NCI-H2196 treated with DMSO at 0.1 percent for 48 hours (cell line): ENCODE measurements around the gene USF1.
"Not testable (repeated sequence)": the region's sequence is repeated elsewhere in the genome, so short reads cannot be mapped to it uniquely, and the experiment has no call there.

Experiments used
- DNase-seq: peaks from one replicate; lab custom pipeline; 2025; ENCODE audit not compliant: unreplicated experiment; lab: John Stamatoyannopoulos, UW

Gene USF1

DNA sequence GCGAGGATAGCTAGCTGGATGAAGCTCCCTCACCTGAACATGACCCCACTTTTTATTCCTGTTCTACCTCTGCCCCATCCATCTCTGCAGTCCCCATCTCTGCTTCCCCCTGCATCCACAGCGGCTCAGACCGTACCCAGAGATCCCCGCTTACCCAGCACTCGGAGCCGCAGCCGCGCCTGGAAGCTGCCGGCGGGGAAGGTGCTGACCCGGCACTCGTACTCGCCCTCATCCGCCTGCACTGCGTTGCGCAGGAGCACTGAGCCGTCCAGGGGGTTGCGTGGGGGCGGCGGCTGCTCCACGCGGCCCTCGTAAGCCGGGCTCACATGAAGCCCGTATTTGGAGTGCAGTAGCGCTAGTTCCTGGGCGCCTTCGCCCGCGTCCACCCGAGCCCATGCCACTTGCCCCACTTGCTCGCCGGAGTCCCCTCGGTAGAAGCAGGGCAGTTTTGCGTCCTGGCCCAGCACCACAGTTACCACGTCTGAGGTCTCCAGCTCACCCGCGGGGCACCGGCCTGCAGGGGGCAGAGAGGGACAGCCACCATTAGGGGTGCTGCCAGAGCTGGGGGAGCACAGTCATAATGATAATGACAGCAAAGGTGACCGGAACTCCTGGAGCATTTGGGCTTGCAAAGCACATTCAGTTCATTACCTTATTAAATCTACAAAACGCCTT, 33.8 kb upstream of the USF1 start:
- DNase-seq = no peak

DNA sequence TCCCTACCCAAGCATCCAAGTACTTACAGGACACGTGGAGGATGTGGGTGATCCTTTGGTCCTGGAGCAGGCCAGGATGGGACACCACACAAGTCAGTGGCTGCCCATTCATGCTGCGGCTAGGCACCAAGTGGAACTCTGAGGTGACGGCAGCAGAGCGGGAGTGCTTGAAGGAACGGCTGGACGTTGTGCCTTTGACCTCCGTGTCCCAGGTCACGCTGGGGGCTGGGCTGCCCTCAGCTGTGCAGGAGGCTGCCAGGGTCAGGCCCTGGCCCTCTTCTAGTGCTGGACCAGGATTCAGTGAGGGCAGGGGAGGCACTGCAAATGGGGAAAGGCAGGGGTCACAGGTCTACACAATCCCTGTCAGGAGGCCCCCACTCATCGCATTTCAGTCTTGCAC, 31.6 kb upstream of the USF1 start:
- DNase-seq = no peak

DNA sequence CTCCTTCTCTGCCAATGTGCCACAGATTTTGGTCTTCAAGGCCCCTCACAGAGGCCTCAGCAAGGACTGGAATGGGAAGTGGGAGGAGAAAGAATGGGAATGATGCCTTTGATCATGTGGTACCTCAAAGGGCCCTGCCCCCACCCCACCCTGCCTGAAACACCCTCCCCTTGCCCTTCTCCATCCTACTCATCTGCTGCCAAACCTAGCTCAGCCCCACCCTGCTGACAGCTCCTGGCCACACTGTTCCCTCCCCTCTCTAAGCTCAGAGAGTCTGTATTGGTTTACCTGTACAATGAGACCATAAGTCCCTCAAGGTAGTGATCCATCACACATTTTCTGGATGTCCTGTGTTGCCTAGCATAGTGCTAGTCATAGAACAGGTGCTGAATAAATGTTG, 30.6 kb upstream of the USF1 start:
- DNase-seq = no peak

DNA sequence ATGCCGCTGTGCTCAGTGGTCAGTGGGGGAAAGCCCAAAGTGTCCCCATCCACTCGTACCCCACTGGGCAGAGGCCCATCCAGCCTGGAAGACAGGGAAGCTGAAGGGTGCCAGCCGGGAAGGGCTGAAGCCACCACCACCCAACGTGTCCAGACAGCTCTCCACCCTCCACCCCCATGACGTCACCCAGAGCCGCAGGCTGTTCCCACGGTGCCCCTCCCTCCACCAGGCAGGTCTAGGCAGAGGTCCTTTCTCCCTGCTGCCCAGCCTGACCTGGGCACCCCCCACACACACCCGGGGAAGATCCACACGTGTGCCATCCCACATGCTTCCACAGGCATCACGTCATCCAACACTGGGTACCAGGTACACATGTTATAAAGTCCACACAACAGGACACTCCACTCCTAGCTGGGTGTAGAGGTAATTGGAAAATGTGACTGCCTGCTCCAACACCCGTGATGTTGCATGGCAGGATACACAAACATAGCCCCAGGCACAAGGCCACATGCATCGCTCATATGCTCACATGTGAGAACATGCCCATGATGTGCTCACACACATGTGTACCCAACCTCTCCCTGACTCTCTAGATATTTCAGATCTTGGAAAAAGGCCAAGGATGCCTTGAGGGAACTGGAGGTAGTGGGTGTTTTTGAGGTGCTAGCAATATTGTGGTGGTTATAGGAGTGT, 29.0 kb upstream of the USF1 start:
- DNase-seq = no peak

DNA sequence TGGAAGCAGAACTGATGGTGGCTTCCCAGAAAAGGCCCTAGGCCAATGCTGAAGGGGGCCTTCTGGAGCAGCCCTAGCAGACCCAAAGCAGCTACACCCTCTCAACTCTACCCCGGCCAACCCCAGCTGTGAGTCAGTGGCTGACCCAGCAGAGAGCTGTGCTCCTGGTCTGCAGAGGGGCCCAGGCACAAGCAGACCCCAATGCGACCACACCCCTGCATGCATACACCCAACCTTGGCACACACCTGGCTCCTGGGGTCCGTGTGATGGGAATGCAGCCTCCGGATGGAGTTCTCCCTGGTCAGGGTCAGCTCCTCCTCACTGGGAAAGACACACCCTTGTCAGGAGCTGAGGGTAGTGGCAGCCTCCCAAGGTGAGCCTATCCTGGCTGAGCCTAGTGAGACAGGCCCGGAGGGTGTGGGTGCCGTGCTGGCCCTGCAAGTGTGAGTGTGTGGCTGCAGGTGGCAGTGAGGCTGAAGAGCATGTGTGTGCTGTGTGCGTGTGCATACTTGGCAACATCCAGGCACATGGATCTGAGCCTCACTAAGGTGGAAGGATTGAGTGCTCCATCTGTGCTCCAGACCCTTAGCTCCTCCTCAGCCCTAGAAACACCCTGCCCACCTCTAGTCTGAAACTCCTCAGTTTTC, 27.8 kb upstream of the USF1 start:
- DNase-seq = no peak

DNA sequence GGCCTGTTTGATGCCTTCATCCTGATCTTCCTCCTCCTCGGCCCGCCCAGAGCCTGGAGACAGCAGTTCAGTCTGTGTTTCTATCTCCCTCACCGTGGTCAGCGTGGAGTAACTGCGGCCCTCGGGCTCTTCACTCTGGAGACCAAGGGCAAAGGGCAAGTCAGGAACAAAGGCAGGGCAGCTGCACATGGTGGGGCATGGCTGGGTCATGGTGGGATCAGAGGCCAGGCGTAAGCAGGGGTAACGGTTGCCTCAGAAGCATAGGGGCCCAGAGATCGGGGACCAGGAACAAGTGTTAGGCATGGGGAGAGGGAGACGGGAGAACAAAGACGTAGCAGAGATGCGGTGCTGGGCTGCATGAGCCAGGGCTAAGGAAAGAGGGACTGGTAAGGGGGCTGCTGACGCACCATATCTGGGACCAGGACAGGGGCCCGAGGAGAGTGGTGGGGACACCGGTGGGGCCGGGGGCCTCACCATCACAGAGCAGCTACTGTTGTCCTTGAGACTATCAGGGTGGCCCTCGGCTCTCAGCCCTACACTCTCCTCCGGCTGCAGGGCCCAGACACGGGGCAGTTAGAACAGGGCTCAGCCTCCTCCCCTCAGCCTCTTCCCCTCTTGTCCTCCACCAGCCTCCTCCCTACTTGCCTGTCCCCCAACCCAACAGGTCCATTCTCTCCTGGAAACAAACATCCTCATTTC, 27.1 kb upstream of the USF1 start:
- no peak for DNase-seq

DNA sequence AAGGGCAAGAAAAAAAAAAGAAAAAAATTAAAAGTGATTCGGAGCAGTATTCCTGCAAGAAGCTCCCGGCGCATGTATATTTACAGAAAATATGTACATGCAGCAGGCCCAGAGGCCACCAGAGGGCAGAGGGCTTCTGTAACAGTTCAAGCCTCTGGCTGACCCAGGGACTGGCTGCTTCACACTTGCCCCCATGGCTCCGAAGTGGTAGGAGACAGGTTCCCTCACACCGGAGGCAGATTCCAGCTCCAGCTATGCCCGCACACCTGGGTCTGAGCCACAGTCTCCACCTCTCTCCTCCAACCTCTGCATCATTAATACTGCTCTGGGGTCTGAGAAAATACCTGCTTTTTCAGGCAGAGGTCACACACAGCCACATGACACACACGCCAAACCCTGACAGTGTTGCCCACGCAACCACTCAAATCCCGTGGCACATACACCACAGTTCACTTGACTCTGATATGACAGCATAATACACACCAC, 26.2 kb upstream of the USF1 start:
- DNase-seq = no peak

DNA sequence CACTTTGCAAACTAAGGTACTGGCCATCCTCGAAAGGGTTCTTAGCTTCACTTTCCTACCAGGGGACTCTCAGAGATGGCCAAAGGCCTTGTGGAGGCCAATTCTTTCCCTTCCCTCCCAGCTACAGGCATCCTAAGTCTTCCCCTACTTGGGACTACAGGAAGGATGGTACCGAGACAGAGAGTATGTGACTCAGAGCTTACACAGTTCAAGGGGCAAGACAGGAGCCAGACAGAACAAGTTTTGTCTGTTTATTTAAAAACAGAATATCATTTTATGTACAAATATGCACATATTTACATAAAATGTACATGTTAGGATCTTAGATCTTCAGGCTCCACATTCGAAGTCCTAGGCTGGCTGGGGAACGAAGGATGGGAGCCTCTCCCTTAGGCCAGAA, 25.0 kb upstream of the USF1 start:
- no peak for DNase-seq

DNA sequence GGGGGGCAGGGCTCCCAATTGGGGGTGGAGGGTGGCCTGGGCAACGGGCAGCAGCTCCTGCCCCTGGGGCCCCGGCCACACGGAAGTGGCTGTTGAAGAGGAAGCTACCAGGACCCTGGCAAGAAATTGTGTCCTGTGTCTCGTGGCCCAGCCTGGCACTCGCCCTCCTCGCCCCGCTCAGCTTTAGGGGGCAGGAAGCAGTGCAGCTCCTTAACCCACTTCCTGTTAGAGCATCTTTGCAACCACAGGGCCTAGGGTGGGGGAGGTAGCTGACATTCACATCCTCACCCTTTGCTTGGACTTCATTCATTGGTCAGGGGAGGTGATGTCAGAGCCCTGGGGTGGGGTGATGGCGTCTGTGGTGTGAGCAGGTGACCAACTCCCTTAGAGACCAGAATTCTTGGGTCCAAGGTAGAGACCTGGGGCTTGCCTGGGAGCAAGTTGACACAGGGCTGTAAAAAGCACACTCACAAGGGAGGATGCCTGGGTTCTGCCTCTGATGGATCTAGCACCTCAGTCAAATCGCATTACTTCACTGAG, 24.0 kb upstream of the USF1 start, which contains the start of gene ARHGAP30:
Gene ARHGAP30, minus strand, starts transcription at position 161 of the 540 bp plus-strand sequence. CDS start 267 bp downstream, outside the sequence.
- no peak for DNase-seq

DNA sequence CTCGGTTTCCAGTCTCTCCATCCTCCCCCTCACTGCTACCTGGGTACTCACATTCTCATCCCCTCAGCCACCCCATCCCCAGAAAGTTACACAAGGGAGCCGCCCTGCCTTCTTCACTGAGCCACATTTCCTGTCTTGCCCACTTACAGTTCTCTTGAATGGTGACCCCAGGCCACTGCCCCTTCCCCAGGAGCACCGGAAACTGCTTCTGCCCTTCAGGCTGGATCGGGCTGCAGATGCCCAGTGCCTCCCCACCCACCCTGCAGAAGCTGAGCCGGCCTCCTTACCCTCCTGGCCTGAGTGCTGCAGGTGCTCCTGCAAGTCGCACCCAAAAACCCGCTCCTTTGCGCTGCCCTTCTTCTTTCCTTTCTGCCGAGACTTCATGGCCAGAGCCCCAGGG, 23.5 kb upstream of the USF1 start:
- DNase-seq = no peak

DNA sequence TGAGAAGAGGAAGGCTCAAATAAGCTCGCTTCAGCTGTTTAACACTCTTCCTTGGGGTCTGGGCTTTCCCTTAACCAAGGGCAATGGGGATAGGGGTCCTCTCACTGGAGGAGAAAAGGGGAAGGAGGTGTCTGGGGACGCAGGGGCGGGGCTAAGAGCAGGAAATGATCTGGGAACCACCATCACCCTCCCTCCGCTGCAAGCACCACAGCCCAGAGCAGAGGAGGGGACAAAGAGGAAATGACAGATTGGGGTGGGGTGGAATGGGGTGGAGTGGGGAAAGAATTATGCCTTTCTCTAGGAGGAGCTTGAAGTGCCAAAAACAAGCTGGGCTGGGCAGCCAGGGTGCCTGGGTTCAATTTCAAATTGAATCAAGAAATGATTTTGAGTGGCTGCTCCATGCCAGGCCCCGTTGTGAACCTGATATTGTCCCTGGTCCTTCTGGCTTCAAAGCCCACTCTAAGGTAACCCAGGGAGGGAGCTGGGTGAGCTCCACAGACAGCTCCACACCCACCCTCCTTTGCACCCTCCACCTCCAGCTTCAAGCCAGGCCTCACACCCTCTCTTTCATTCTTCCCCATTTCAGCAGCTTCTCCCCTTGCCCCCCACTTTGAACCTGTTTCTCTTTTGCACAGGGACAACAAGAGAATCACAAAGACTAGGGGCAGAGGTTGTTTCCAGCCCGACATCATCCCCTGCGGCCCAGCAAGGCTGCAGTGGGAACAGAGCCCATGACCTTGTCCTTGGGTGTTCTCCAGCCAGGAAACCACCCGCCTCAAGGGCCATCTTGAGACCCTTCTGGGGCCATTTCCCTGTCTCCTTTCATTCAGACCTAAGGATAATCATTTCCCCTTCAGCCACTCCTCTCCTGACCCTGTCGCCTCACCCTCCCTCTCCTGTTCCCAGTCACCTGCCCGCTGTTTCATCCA, 22.8 kb upstream of the USF1 start:
- no peak for DNase-seq

DNA sequence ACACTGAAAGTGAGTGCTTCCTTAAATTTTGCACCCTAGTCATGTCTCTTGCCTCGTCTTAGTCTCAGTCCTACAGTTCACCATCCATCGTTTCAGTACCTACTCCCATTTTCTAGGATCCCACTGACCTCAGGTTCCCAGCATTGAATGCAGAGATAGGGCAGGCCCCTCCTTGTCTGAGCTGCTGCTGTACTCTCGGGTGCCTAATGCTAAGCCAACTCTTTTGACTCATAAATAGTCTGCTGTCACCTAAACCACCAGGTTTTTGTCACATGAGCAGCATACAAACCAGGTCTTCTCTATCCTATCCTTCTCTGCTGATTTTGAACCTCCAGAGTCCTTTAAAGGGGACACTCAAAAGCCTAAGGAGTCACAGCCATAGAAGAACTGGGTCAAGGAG, 20.9 kb upstream of the USF1 start:
- DNase-seq = no peak

DNA sequence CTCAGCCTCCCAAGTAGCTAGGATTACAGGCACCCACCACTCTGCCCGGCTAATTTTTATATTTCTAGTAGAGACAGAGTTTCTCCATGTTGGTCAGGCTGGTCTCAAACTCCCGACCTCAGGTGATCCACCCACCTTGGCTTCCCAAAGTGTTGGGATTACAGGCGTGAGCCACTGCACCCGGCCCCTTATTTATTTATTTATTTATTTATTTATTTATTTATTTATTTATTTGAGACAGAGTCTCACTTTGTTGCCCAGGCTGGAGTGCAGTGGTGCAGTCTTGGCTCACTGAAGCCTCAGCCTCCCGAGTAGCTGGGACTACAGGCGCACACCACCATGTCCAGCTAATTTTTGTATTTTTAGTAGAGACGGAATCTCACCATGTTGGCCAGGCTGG, 19.9 kb upstream of the USF1 start:
- DNase-seq = not testable (repeated sequence)

DNA sequence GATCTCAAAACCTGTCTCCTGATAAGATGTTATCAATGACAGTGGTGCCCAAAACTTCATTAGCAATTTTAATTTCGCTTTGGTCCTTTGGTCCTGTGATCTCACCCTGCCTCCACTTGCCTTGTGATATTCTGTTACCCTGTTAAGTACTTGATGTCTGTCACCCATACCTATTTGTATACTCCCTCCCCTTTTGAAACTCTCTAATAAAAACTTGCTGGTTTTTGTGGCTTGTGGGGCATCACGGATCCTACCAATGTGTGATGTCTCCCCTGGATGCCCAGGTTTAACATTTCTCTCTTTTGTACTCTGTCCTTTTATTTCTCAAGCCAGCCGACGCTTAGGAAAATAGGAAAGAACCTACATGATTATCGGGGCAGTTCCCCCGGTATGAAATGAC, 18.2 kb upstream of the USF1 start:
- DNase-seq = not testable (repeated sequence)

DNA sequence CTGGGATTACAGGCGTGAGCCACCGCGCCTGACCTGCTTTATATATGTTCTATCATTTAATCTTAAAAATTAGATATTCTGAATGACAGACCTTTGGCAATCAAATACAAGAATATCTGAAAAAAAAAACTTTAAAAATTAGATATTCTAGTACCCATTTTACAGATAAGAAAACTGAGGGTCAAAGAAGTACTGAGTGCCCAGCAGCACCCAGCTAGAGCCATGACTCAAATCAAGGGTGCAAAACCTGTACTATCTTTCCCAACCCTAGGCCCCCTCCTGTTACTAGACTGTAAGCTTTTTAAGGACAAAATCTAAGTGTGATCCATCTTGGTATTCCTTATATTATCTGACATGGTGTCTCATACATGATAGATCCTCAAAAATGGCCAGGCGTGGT, 15.6 kb upstream of the USF1 start:
- no peak for DNase-seq

DNA sequence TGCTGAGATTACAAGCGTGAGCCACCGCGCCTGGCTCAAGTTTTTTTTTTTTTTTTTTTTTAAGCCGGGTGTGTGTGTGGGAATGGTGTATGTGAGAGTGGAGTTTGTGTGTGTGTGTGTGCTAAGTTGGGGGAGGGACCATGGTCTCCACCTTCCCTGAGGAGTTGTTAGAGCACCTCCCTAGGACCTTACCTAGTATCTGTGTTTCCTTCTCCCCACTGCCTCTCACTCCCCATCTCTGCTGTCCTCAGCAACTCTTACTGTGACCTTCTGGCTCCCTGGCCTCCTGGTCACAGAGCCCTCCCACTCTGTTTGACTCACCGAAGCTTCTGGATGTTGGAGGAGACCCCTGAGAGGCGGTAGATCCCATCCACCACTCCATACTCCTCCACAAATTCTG, 13.5 kb upstream of the USF1 start:
- no peak for DNase-seq

DNA sequence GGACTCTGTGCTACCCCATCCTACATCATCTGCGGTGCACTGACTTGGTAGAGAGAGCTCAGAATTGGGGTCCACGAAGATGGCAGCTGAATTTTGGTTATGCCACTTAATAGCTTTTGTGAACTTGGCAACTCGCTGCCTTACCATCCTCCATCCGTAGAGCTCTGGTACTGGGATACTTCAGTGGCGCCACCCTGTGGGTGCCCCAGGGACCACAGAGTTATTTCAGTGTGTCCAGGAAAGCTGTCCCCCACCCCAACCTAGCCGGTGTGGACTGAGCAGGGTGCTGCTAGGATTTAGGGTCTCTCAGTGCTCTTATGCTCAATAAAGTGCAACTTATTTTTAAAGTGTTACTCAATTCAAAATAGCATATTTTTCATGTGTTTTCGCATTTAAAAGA, 9.0 kb upstream of the USF1 start:
- DNase-seq = no peak

DNA sequence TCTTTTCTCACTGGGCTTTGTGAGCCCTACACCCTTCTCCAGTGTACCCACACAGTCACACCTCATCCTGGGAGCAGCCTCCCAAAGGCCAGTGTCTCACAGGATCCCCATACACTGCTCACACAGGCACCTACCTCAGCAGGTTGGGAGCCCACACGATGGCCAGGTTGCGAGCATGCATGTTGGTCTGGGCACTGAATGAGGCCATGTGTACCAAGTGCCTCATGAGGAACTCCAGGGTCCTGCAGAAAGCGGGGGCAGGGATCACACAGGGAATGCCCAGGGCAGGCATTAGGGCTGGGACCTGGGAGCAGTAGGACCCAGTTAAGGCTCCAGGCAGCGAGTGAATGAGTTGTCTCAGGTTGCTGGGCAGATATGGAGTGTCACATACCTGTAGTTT, 8.5 kb upstream of the USF1 start:
- no peak for DNase-seq

DNA sequence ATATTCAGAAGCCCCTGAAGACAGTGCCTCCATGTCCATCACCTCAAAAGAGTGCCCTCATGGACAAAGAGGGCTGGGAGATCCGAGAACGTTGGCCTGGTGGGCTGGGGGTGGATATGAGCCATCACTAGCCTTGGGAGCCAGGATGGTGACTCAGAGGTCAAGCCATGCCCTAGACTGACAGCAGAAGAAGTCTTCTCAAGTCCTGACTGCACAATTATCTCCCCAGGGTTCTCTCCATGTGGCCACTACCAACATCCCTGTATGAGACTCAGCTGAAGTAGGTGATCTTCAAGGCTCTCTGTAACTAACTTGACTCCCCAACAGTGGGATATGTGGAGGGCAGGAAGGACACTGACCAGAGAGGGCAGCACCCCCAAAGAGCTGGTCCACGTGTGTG, 7.1 kb upstream of the USF1 start:
- DNase-seq = no peak

DNA sequence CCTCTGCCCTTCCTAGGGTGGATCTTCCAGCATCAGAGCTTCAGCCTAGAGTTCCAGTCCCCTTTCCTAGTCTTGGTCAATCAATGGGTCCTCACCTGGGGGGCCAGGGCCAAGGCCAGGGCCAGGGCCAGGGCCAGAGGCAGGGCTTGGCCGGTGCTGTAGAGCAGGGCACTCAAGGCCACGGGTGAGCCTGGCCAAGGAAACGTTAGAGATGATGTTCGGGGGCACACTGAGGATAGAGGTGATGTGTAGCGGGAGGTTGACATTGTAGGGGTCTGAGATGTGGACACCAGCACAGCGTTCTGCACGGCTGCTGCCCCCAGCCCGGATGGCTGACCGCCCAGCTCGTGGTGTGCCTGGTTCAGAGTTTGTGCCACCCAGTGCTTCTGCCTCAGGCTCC, 5.4 kb upstream of the USF1 start:
- no peak for DNase-seq
